Left hindlimb (tissue), 1 donor: ENCODE measurements around the gene IFTAP.
"Not testable (repeated sequence)": the region's sequence is repeated elsewhere in the genome, so short reads cannot be mapped to it uniquely, and the experiment has no call there.

ENCODE experiments used
- DNase-seq: peaks from one replicate; pipeline ENCODE4 v3.0.0-alpha.2; 2018

The IFTAP gene

GRCh38 chr11:36594316-36594989, at the start of gene IFTAP:
Gene IFTAP, plus strand, starts transcription at chr11:36594502. Its CDS starts 15,602 bp downstream, at chr11:36610104.
- DNase-seq: peak; percentile 78

GRCh38 chr11:36550385-36551115, 43.8 kb upstream of the IFTAP start:
- DNase-seq: no peak

GRCh38 chr11:36557390-36557789, 36.9 kb upstream of the IFTAP start:
- not testable (repeated sequence) for DNase-seq

GRCh38 chr11:36557991-36558390, 36.3 kb upstream of the IFTAP start:
- DNase-seq: no peak

GRCh38 chr11:36558571-36559413, 35.5 kb upstream of the IFTAP start:
- DNase-seq: no peak

- peak; percentile 54 for DNase-seq
These were observed 29.8 kb upstream of the IFTAP start for GRCh38 chr11:36564376-36565030.

- DNase-seq: no peak
These were observed 29.2 kb upstream of the IFTAP start for GRCh38 chr11:36565031-36565610.

GRCh38 chr11:36566407-36567053, 27.8 kb upstream of the IFTAP start:
- DNase-seq: no peak

- no peak for DNase-seq
These were observed 26.6 kb upstream of the IFTAP start, which contains the start of gene RAG1 for GRCh38 chr11:36567694-36568093. Gene RAG1, plus strand, starts transcription at chr11:36568007. Its CDS starts 5,298 bp downstream, at chr11:36573305.

- no peak for DNase-seq
These were observed 25.2 kb upstream of the IFTAP start for GRCh38 chr11:36569095-36569494.

GRCh38 chr11:36574486-36574885, 19.8 kb upstream of the IFTAP start:
- no peak for DNase-seq

GRCh38 chr11:36577373-36577772, 16.9 kb upstream of the IFTAP start:
- DNase-seq: no peak

GRCh38 chr11:36577859-36578258, 16.4 kb upstream of the IFTAP start:
- no peak for DNase-seq

GRCh38 chr11:36578458-36578857, 15.8 kb upstream of the IFTAP start:
- no peak for DNase-seq

- no peak for DNase-seq
These were observed 12.8 kb upstream of the IFTAP start for GRCh38 chr11:36581536-36581935.

- DNase-seq: no peak
These were observed 10.6 kb upstream of the IFTAP start for GRCh38 chr11:36583667-36584066.

- no peak for DNase-seq
These were observed 7.8 kb upstream of the IFTAP start for GRCh38 chr11:36586543-36586942.

GRCh38 chr11:36588099-36588498, 6.2 kb upstream of the IFTAP start:
- no peak for DNase-seq

GRCh38 chr11:36590513-36590912, 3.8 kb upstream of the IFTAP start:
- no peak for DNase-seq

- no peak for DNase-seq
These were observed 2.9 kb upstream of the IFTAP start for GRCh38 chr11:36591433-36591832.

- no peak for DNase-seq
These were observed 2.6 kb downstream of the IFTAP start for GRCh38 chr11:36596880-36597279.

- no peak for DNase-seq
These were observed 3.7 kb downstream of the IFTAP start, which contains the start of gene RAG2 for GRCh38 chr11:36598051-36598450. Gene RAG2, minus strand, starts transcription at chr11:36598236. Its CDS starts 4,068 bp downstream, at chr11:36594168.
